Stimulated activated naive CD4-positive, alpha-beta T cell (primary cell): ENCODE data around the gene TRMU.
A peak's percentile ranks its signal among the peaks of the same experiment; 100 is the strongest.

Source experiments
- DNase-seq, 6 experiments: peaks; one replicate each; lab custom pipeline; 2025; lab: John Stamatoyannopoulos, UW

TRMU gene

DNA sequence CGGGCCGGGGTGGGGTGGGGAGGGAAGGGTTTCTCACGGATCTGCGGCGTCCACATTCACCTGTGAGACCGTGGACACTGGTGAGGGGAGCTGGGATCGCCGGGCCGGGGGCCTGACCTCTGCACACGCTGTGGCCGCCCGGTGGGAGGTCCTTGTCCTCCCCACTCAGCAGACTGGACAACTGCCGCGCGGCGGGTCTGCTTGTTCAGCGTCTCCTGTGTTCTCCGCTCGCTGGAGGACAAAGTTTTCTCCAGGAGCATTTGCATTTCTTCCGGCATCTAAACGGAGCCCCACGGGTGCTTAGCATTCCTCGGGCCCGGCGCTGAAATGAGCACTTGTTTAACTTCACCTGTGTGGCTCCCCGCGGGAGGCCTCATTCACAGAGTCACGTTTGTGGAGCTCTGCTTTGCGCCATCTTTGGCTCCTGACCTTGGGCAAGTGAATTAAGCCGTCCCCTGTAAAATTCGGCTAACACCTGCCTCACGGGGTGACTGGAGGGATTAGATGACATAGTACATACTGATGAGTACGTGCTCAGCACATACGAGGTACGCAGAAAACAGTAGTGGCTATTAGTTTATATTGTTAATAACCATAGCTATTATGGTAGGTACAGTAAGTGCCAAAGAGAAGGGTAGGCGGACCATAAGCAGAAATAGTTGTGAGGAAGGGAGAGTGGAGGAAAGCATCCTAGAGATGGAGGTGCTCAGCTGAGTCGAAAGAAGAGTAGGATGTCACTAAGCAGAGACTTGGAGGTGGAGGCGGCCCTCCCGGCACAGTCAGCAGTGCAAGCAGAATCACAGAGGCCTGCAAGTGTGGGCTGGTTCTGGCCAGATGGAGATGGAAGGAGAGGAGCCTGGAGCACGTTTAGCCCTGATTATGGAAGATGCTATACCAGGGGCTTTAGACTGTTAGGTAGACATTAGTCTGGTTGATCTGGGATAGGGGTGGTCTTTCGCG, 885 bp downstream of the TRMU start:
- DNase-seq: peak in 1 of 6 experiments; percentile 17

DNA sequence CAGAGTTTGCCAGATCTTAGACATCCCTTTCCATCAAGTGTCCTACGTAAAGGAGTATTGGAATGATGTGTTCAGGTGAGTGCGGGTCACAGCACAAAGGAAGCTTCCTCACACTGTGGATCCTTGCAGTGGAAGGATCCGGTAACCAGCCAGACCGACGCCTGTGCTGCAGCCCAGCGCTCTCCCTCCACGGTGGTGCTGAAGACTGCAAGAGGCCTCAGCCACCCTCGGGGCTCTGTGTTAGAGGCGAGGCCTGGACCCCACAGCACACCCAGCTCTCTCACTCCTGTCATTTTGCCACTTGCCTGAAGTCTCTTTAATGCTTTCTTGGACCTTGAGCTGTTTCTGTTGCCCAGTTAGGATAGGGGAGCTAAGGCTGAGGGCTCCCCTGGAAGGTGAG, 2.4 kb downstream of the TRMU start:
- no peak for DNase-seq

DNA sequence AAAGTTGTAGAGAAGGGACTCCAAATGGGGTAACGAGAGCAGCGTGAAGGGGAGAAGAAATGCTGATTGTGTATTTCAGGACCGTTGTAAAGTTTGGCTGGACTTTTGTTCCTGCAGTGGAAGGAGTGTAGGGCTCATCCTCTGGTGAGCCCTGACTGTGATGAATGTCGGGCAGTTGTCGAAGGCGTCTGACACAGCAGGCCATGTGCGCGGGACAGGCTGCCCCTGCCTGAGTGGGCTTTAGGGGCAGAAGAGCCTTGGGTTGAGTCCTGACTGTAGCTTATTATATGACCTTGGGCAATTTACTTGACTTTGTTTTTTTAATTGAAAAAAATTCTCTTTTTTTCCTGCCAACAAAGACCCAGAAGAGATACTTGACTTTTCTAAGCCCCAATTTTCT, 3.1 kb downstream of the TRMU start:
- no peak for DNase-seq

DNA sequence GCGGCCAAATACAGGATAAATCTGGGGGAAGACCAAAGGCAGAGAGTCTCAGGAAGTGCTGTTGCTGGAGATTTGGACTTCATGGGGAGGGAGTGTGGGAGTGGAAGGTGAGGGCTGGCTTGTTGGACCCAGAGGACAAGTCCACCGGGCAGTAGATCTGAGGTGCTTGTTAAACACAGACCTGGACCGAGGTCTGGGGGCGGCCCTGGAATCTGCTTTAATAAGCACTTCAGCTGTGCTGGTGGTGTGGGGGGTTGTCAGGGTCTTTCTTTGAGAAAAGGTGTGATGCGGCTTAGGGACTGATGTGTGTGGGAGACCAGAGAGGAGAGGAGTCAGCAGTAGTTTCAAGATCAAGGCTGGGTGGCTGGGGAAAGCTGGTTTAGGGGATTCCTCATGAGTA, 4.4 kb downstream of the TRMU start:
- no peak for DNase-seq

DNA sequence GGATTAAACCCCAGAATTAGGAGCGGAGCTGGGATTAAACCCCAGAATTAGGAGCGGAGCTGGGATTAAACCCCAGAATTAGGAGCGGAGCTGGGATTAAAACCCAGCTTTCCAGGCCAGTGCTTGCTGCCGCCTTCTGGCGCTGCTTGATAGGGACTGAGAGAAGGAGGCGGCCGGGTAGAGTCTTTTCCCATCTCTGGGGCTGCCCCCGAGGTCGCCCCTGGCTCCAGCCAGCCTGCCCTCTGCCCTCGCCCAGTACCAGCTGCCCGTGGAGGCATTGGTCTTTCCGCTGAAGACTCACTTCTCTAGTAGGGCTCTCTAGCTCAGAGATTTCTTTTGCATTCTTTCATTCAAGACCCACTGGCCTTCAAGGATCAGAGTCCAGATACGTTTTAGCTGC, 5.2 kb downstream of the TRMU start:
- no peak for DNase-seq

DNA sequence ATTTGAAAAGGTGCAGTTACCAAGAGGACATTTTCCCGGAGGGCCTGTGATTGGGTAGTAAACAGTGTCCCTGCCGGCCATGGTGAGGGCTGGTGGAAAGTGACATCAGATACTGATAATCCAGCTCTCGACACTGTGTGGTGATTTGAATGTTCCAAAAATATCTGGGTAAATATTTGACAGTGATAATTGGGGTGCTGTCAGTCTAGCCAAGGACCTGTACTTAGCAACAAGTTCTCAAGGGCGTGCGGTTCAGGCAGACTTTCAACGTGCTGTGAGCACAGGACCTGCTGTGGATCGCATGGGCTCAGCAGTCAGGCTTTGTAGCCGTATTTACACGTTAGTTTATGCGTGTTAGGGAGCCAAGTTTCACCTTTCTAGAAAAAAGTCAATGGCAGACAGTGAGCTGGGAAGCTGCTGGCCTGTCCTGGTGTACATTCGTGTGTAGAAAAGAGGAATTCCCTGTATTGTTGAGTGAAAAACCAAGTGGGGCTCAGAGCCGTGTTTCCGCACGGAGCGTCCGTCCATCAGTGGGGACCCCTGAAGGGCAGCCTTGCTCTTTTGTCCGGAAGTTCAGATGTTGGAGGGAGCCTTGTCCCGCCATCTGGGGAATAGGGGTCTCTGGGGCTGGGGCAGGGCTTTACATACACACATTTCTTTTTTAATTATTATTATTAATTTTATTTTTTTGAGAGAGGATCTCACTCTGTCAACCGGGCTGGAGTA, 11.3 kb downstream of the TRMU start:
- no peak for DNase-seq

DNA sequence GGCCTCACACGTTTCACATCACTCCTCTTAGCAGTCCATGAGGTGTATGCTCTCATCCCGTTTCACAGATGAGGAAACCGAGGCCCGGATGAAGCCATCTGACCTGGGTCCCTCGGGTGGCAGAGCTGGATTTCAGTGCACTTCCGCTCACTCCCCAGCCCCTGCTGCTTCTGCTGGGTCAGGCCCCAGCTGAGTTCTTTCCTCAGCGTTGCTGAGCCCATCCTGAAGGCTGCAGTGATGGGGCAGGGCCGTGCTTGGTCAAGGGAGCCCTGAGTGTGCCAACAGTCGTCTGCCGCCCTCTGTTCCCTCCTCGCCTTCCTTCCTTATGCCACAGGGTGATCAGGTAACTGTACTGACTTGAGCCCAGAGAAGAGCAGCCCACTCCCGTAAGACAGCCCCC, 12.1 kb downstream of the TRMU start:
- no peak for DNase-seq

DNA sequence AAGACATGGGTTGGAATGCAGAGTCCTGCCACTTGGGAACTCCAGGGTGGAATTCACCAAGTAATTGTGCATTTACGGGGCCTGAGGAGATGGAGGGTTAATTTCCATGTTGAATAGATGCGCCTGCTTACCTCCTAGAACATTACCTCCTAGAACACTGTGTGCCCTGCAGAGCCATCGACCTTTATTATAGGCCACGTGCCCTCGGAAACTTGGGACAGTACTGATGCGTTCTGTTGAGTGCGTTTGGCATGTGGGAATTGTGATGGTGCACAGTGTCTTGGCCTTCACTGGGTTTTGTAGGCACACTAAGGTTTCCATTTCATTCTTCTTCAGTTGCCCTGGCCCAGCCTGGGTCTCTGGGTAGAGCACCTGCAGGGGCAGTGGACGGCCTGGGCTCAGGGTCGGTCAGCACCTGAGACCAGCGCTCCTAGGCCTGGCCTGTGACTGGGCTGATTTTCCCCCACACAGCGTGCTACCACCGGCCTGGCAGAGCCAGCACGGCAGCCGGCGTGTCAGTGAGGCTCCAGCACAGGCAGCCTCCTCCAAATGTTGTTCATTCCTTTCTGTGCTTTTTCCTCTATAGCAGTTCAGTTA, 12.7 kb downstream of the TRMU start:
- DNase-seq: no peak

DNA sequence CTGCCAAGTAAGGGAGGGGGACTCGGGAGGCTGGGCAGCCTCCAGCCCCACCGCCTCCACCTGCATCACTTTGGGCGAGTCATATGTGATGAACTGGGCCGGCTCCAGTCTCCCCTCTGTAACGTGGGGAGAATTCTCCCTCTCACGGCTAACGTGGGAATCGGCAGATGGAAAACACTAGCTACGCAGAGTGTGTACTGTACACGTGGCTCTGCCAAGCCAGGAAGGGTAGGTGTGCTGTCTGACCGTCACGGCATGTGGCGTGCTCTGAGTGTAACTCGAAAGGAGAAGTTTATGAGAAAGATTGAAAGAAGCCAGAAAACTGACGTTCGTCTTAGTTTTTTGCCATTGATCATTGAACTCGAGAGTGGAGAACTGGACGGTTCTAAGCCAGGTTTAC, 13.7 kb downstream of the TRMU start:
- no peak for DNase-seq

DNA sequence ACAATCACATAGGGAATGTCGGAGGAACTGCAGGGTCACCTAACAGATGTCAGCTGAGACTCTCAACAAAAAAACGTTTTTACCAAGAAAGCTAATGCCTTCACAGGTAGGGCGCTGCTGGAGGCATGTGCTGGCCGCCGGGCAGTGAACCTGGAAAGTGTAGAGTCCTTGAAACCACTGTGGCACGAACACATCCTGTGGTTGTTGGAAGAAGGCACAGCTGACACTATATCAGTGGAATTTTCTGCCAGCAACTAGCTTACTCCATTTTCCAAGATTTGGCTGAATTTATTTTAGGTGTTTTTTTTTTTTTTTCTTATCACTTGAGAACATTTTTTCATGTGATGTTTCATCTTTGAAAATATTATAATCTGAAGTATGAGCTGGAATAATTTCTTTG, 14.2 kb downstream of the TRMU start:
- no peak for DNase-seq

DNA sequence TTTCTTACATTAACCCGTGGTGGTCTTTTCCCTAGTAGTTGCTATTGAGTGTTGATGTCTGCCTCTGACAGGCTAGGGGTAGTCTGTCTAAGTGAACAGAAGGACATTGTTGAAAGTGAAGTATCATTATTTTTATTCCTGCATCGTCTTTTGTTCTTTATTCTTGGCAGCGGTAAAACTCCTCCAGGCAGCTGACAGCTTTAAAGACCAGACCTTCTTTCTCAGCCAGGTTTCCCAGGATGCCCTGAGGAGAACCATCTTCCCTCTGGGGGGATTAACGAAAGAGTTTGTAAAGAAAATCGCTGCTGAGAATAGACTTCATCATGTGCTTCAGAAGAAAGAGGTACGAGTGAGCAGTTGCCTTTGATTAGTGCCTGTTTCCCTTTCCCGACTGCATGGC, 14.6 kb downstream of the TRMU start:
- DNase-seq: no peak

DNA sequence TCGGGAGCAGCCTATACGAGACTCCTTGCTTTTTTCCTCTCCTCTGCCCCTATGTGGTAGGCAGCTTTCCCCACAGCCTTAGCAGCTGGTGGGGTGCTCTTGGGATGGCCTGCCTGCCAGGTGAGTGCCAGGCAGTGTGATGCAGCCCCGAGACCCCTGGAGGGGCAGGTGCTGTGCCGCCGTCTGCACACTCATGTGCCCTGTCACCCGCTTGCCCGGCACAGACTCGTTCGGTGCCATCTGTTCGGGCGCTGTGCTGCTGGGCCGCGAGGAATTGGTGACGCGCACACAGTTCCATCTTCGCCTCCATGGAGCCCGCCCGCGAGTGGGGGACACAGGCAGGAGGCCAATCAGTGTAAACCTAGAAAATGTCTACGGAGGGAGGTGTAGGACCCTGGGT, 15.1 kb downstream of the TRMU start:
- DNase-seq: no peak

DNA sequence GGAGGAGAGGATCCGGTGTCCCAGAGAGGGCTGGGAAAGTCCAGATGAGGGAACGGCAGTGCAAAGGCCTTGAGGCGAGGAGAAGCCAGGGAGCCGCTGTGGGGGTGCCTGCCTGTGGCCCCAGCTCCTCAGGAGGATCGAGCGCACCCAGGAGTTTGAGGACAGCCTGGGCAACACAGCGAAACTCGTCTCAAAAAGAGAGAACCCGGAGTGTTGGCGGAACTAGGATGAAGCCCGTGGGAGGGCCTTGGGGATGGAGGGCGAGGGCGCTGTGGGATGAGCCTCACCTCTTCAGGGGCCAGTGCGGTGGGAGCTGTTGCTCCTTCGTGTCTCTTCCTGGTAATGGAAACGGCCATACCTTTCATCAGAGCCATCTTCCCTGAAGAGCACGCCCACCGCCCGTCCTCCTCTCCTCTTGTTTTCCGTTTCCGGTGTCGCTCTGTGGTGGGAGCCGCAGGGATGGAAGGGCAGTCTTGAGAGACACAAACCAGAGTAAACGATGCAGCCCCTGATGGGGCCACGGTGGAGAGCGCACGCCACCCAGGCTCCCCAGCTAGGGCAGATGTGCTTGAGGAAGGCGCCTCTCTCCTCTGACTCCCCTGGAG, 15.7 kb downstream of the TRMU start:
- no peak for DNase-seq

DNA sequence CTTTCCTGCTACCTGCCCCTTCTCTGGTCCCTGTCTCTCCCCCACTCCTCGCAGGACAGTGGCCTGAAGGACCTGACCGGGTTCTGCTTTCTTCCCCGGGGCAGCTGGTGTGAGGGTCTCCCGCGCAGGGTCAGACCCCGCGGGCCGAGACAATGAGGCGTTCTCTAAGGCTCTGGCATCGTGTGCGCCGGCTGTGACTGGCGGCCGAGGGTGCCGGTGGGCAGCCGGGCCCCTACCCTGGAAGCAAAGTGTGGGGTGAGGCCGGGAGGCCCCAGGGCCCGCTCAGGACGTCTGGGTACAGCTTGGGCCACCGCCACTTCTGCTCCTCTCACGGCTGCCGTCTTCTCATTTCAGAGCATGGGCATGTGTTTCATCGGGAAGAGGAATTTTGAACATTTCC, 16.3 kb downstream of the TRMU start:
- no peak for DNase-seq

DNA sequence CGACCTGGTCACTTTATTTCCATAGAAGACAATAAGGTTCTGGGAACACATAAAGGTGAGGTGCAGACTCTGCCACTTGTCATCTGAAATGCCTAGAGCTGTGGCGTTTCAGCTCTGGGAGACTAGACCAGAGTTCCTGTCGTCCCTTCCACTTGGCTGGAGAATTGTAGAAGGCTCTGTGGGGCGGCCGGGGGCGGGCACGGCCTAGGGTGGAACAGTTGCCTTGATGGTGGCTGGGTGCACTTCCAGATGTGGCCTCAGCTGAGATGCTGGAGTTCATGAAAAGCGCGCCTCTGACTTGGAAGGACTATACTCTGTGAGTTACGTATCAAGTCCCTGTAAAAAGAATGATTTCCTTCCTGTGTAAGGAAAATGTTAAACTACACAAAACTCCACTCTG, 16.8 kb downstream of the TRMU start:
- no peak for DNase-seq

DNA sequence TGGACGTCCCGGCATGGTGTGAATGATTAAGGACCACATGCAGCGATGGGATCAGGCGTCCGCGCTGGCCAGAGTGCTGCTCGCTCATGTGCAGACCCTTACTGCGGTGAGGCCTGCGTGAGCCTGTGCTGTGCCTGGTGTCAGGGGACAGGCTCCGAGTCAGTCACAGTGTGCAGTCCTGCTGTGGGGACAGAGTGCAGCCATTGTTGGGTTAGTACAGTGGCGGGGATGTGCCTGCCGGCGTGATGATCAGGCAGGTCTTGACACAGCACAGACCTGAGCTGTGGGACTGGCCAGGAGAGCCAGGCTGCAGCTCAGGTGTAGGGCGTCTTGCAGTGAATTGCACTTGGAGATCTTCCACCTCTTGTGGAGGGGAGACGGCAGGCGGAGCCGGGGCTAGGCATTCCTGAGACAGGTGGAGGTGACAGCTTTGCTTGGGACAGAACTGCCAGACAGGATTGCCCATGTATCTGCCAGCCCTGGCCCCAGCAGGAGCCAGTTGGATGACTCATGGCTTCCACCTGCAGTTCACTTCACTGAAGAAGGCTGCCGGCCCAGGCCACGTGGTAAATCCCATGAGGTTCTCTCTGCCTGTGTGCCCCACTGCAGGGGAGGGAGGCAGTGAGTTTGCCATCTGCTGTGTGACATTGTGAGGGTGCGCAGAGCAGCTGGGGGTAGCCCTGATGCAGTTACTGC, 17.3 kb downstream of the TRMU start:
- no peak for DNase-seq

DNA sequence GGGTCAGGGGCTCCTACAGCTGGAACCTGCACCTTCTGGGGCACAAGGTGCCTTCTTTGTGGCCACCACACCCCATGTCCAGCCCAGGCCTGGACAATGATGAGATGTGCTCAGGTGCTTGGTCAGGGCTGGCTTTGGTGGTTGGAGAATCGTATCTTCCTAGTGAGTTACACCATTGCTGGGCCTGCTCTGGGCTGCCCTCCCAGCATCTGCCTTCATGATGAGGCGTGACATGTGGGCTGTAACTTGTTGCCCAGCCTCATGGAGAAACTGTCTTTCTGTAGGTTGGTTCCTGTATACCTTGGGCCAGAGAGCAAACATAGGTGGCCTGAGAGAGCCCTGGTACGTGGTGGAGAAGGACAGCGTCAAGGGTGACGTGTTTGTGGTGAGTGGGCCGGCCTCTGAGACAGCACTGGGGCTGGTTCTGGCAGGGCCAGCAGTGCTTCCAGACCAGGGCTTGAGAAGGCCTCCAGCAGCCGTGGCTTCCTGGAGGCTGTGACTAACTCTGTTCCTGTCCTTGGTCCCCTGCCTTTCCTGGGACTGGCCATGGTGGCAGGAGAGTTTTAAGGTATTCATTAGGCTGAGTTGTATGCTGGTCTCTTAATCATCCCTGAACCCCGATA, 18.1 kb downstream of the TRMU start:
- no peak for DNase-seq

DNA sequence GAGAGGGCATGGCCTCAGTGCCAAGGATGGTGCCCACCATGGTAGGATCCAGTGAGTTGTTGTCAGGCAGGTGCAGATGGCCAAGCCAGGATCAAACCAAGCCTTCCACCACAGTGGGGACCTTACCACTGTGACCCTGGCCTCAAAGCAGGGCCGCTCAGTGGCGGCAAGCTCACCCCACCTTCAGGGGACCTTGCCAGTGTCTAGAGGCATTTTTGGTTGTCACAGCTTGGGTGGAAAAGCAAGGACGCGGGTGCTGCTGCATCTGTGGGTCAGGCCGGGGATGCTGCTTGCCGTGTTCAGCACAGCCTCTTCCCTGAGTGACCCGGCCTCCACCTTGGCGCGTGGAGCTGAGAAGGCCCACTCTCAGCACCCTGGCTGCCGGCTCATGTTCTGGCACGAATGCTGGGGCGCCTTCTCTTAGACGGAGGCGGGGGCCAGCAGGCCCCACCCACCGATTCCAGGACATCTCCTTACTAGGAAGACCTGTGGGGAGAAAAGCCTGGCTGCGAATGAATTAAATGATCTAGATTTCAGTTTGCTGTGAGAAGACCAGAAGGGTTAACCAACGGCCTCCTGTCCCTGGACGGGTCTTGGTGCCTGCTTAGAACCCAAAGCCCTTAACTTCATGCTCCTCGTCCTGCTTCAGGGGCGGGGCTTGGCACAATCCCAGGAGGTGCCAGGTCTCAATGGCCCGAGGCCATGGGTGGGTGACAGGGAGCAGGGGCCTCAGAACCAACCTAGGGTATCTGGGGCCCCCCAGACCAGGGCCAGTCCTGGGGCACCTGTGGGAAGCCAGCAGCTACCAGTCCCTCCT, 18.9 kb downstream of the TRMU start:
- DNase-seq: no peak

DNA sequence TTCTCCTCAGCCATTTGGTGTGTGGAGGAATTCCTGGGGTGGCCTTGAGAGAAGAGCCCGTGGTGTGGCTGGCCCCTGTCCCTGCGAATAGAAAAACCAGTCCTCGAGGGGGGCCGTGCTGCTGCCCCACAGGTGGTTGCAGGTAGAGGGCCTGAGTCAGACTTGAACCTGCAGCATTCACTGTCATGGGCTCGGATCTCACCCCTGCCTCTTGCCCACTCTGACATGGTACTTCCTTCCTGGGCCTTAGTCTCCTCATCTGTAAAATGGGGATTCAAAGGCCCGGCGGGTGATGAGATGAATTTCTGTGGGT, 19.4 kb downstream of the TRMU start:
- DNase-seq: no peak

DNA sequence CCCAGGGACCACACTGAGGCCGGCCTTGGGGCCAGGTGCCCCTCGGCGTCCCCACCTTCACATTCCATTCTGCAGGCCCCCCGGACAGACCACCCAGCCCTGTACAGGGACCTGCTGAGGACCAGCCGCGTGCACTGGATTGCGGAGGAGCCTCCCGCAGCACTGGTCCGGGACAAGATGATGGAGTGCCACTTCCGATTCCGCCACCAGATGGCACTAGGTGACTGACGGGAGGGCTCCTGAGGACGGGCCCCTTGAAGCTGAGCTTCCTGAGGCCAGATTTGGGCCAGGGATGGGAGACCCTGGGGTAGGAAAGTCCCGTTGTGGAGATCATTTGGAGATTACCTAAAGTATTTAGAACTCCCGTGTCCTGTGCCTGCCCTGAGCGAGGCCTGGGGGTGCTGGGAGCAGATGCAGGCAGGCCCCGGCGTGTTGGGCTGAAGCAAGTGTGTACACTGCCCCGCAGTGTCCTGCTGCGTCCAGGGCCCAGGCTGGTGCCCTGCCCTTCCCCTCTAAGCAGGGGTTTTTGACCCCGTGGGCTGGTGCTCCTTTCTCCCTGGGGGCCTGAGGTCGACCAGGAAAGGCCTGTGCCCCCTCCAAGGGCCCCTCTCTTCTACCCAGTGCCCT, 20.0 kb downstream of the TRMU start:
- DNase-seq: peak; percentile 5 to 40 (median 25)
